Measurements from ENCODE around the gene EHMT1.

Gene EHMT1

GRCh38 chr9:137674307-137674975 lies 55.6 kb downstream of the EHMT1 start:
- H3K4me3 ChIP-seq (ENCODE audit: low read depth, low read length) = no peak overlapping the region
- H3K36me3 ChIP-seq (replicated peaks) = no peaks in the 10 kb centered on the region
- TF ChIP-seq, protein P1, sequence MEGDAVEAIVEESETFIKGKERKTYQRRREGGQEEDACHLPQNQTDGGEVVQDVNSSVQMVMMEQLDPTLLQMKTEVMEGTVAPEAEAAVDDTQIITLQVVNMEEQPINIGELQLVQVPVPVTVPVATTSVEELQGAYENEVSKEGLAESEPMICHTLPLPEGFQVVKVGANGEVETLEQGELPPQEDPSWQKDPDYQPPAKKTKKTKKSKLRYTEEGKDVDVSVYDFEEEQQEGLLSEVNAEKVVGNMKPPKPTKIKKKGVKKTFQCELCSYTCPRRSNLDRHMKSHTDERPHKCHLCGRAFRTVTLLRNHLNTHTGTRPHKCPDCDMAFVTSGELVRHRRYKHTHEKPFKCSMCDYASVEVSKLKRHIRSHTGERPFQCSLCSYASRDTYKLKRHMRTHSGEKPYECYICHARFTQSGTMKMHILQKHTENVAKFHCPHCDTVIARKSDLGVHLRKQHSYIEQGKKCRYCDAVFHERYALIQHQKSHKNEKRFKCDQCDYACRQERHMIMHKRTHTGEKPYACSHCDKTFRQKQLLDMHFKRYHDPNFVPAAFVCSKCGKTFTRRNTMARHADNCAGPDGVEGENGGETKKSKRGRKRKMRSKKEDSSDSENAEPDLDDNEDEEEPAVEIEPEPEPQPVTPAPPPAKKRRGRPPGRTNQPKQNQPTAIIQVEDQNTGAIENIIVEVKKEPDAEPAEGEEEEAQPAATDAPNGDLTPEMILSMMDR (IDR thresholded peaks at IDR 0.05; ENCODE audit: low read depth, low read length, missing control alignments) = no peak
- H3K27ac ChIP-seq = no peak overlapping the region
- DNase-seq = no peak
- H3K27me3 ChIP-seq (replicated peaks) = no peaks in the 10 kb centered on the region
- in situ Hi-C loops (cut with HindIII; ENCODE audit: low pct_ligation_motif_present, low sequenced_read_pairs) = no loop called here

- Histone ChIP-seq H3K27me3 (replicated peaks) (no peaks in the 10 kb centered on the region), H3K27ac (no peak overlapping the region), H3K36me3 (replicated peaks) (no peaks in the 10 kb centered on the region), H3K4me3 (ENCODE audit: low read depth, low read length) (no peak overlapping the region)
- in situ Hi-C loops (cut with HindIII; ENCODE audit: low pct_ligation_motif_present, low sequenced_read_pairs) = no loop called here
- DNase-seq = no peak
- TF ChIP-seq, protein P1 (IDR thresholded peaks at IDR 0.05; ENCODE audit: low read depth, low read length, missing control alignments) = no peak
These were observed 56.1 kb downstream of the EHMT1 start for GRCh38 chr9:137674976-137675320.

DNA sequence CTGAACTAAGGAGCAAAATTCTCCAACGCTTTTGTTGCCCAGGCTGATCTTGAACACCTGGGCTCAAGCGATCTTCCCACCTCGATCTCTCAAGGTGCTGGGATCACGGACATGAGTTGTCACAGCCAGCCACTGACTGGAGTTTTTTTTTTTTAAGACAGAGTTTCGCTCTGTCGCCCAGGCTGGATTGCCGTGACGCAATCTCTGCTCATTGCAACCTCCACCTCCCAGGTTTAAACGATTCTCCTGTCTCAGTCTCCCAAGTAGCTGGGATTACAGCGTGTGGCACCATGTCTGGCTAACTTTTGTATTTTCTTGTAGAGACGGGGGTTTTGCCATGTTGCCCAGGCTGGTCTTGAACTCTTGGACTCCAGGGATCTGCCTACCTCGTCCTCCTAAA lies 58.2 kb downstream of the EHMT1 start:
- in situ Hi-C loops (cut with HindIII; ENCODE audit: low pct_ligation_motif_present, low sequenced_read_pairs) = no loop called here
- no peak for DNase-seq
- H3K27ac ChIP-seq = no peak overlapping the region
- no peaks in the 10 kb centered on the region for H3K36me3 ChIP-seq (replicated peaks)
- TF ChIP-seq, protein P1 (IDR thresholded peaks at IDR 0.05; ENCODE audit: low read depth, low read length, missing control alignments) = no peak
- H3K4me3 ChIP-seq (ENCODE audit: low read depth, low read length) = no peak overlapping the region
- no peaks in the 10 kb centered on the region for H3K27me3 ChIP-seq (replicated peaks)

DNA sequence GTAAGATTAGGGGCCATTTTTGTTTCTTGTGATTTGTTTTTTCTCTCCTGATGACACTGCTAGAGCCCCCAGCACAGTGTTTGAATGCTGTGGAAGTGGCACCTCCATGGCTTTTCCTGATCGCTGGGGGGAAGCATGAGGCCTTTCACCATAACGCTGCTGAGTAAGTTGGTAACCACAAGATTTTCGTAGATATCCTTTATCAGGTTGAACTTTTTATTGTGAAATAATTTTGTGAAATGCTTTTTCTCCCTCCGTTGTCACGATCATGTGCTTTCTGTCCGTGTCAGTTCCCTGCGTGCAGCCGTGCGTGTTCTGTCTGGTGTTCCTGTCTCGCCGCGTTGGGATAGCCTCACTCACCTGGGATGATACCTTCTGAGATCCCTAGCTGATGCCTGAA lies 59.4 kb downstream of the EHMT1 start:
- no peak for DNase-seq
- in situ Hi-C loops (cut with HindIII; ENCODE audit: low pct_ligation_motif_present, low sequenced_read_pairs) = no loop called here
- no peaks in the 10 kb centered on the region for H3K27me3 ChIP-seq (replicated peaks)

GRCh38 chr9:137679249-137679648 lies 60.4 kb downstream of the EHMT1 start:
- TF ChIP-seq, protein P1 (IDR thresholded peaks at IDR 0.05; ENCODE audit: low read depth, low read length, missing control alignments) = no peak
- H3K27me3 ChIP-seq (replicated peaks) = no peaks in the 10 kb centered on the region
- no peaks in the 10 kb centered on the region for H3K36me3 ChIP-seq (replicated peaks)
- DNase-seq = no peak
- in situ Hi-C loops (cut with HindIII; ENCODE audit: low pct_ligation_motif_present, low sequenced_read_pairs) = no loop called here
- no peak overlapping the region for H3K27ac ChIP-seq
- H3K4me3 ChIP-seq (ENCODE audit: low read depth, low read length) = no peak overlapping the region

More for the DNA sequence above, 59.4 kb downstream of the EHMT1 start:
- Histone ChIP-seq H3K4me3 (ENCODE audit: low read depth, low read length) (no peak overlapping the region), H3K36me3 (replicated peaks) (no peaks in the 10 kb centered on the region), H3K27ac (no peak overlapping the region)
- TF ChIP-seq, protein P1 (IDR thresholded peaks at IDR 0.05; ENCODE audit: low read depth, low read length, missing control alignments) = no peak

GRCh38 chr9:137679695-137680305 lies 61.0 kb downstream of the EHMT1 start:
- TF ChIP-seq, protein P1 (IDR thresholded peaks at IDR 0.05; ENCODE audit: low read depth, low read length, missing control alignments) = no peak
- no peaks in the 10 kb centered on the region for H3K27me3 ChIP-seq (replicated peaks)
- DNase-seq = no peak
- H3K36me3 ChIP-seq (replicated peaks) = no peaks in the 10 kb centered on the region
- no peak overlapping the region for H3K4me3 ChIP-seq (ENCODE audit: low read depth, low read length)
- in situ Hi-C loops (cut with HindIII; ENCODE audit: low pct_ligation_motif_present, low sequenced_read_pairs) = no loop called here
- H3K27ac ChIP-seq = no peak overlapping the region

Measured in brain microvascular endothelial cell (primary cell).